ENCODE results near the gene DLG2.
"Not testable (repeated sequence)": the region's sequence is repeated elsewhere in the genome, so short reads cannot be mapped to it uniquely, and the experiment has no call there.

DNA sequence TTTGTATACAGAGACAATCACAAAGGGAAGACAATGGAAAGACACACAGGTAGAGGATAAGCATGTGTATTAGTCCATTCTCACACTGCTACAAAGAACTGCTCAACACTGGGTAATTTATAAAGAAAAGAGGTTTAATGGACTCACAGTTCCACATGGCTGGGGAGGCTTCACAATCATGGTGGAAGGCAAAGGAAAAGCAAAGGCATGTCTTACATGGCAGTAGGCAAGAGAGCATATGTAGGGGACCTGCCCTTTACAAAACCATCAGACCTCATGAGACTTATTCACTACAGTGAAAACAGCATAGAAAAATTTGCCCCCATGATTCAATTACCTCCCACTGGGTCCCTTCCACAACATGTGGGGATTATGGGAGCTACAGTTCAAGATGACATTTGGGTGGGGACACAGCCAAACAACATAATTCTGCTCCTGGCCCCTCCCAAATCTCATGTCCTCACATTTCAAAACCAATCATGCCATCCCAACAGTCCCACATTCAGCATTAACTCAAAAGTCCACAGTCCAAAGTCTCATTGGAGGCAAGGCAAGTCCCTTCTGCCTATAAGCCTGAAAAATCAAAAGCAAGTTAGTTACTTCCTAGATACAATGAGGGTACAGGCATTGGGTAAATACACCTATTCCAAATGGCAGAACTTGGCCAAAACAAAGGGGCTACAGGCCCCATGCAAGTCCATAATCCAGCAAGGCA, 44.0 kb upstream of the DLG2 start:
- TF ChIP-seq, protein P1, sequence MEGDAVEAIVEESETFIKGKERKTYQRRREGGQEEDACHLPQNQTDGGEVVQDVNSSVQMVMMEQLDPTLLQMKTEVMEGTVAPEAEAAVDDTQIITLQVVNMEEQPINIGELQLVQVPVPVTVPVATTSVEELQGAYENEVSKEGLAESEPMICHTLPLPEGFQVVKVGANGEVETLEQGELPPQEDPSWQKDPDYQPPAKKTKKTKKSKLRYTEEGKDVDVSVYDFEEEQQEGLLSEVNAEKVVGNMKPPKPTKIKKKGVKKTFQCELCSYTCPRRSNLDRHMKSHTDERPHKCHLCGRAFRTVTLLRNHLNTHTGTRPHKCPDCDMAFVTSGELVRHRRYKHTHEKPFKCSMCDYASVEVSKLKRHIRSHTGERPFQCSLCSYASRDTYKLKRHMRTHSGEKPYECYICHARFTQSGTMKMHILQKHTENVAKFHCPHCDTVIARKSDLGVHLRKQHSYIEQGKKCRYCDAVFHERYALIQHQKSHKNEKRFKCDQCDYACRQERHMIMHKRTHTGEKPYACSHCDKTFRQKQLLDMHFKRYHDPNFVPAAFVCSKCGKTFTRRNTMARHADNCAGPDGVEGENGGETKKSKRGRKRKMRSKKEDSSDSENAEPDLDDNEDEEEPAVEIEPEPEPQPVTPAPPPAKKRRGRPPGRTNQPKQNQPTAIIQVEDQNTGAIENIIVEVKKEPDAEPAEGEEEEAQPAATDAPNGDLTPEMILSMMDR (IDR thresholded peaks at IDR 0.05): not testable (repeated sequence)
- not testable (repeated sequence) for TF ChIP-seq POLR2A (IDR thresholded peaks at IDR 0.05)
